ENCODE results near the gene SPDYC. TPM values are rescaled to one million over a fixed set of nuclear protein-coding genes. Genes with fewer than 3 reads are reported as not detected.
A peak's percentile ranks its signal among the peaks of the same experiment; 100 is the strongest.

SPDYC gene
- total and polyA plus RNA-seq, 2 of the 13 experiments (the other 11 are each of a cell fraction or from before 2014, with no cell fraction given), result 0.15 to 0.33 TPM

GRCh38 chr11:65134952-65135632 lies 34.9 kb upstream of the SPDYC start (continued):
- peak; percentile 49 for TF ChIP-seq SP4 (CRISPR knock-in tag; IDR thresholded peaks at IDR 0.05)
- peak; percentile 32; the same call in 1 of the 2 replicates for TF ChIP-seq ARID5B (CRISPR knock-in tag; IDR thresholded peaks at IDR 0.05)
- no peak for TF ChIP-seq HHEX (CRISPR knock-in tag; IDR thresholded peaks at IDR 0.05)
- TF ChIP-seq MYC (CRISPR knock-in tag; IDR thresholded peaks at IDR 0.05; ENCODE audit: borderline replicate concordance), result 0 out of 2 replicates have a peak, but pooled peaks have one; percentile 8
- no peak for TF ChIP-seq ZFP41 (CRISPR knock-in tag; IDR thresholded peaks at IDR 0.05; ENCODE audit: borderline replicate concordance)
- TF ChIP-seq GFI1 (CRISPR knock-in tag; IDR thresholded peaks at IDR 0.05; ENCODE audit: borderline replicate concordance), result 0 out of 2 replicates have a peak, but pooled peaks have one; percentile 18
- no peak; the same call in 1 of the 2 replicates for TF ChIP-seq AKAP8 (CRISPR knock-in tag; IDR thresholded peaks at IDR 0.05)
- TF ChIP-seq ATF3 (CRISPR knock-in tag; IDR thresholded peaks at IDR 0.05), result 0 out of 2 replicates have a peak, but pooled peaks have one; percentile 39
- peak; percentile 44; the same call in 1 of the 2 replicates for TF ChIP-seq ZBED4 (CRISPR knock-in tag; IDR thresholded peaks at IDR 0.05; ENCODE audit: borderline replicate concordance)
- peak; percentile 92 for TF ChIP-seq NFYC (CRISPR knock-in tag; IDR thresholded peaks at IDR 0.05)
- peak; percentile 35 for TF ChIP-seq RBM39 (IDR thresholded peaks at IDR 0.05; ENCODE audit: low read depth, low read length, poor library complexity, severe bottlenecking)
- TF ChIP-seq ZNF496 (CRISPR knock-in tag; IDR thresholded peaks at IDR 0.05; ENCODE audit: insufficient replicate concordance), result no peak
- TF ChIP-seq KAT8 (CRISPR knock-in tag; IDR thresholded peaks at IDR 0.05), result peak; percentile 17; the same call in 1 of the 2 replicates
- TF ChIP-seq DDIT3 (CRISPR knock-in tag; IDR thresholded peaks at IDR 0.05), result no peak
- no peak for TF ChIP-seq ZNF460 (CRISPR knock-in tag; IDR thresholded peaks at IDR 0.05; ENCODE audit: borderline replicate concordance)
- no peak for TF ChIP-seq ZNF790 (CRISPR knock-in tag; IDR thresholded peaks at IDR 0.05; ENCODE audit: borderline replicate concordance)
- 0 out of 2 replicates have a peak, but pooled peaks have one; percentile 9 for TF ChIP-seq TBX2 (CRISPR knock-in tag; IDR thresholded peaks at IDR 0.05; ENCODE audit: borderline replicate concordance)
- no peak; the same call in 1 of the 2 replicates for TF ChIP-seq RXRA (CRISPR knock-in tag; IDR thresholded peaks at IDR 0.05)
- 0 out of 2 replicates have a peak, but pooled peaks have one; percentile 20 for TF ChIP-seq ZSCAN31 (CRISPR knock-in tag; IDR thresholded peaks at IDR 0.05; ENCODE audit: low read depth)
- TF ChIP-seq MLX (CRISPR knock-in tag; IDR thresholded peaks at IDR 0.05), result no peak

Measured in HepG2 (cell line).